T-cell (primary cell): ENCODE results near the gene CDK9. TPM values are rescaled to one million over a fixed set of nuclear protein-coding genes. Genes with fewer than 3 reads are reported as not detected.
A peak's percentile ranks its signal among the peaks of the same experiment; 100 is the strongest.

Experiments used
- ATAC-seq, 4 experiments: fragments of 200-7000 bp in 3 of 4; fragments of 150-1000 bp in 1 of 4; cut with Tn5 transposase; replicated peaks in 1 of 4; 1 replicate in 3 of 4; 2 replicates in 1 of 4; pipeline ENCODE4 v1.10.0; 2021; ENCODE audit warnings: moderate library complexity in 3 of 4, mild to moderate bottlenecking in 2 of 4, moderate number of reproducible peaks in 1 of 4
- CTCF ChIA-PET, 2 donors: fragments of 300-600 bp; sonication (Branson Sonifier 250); formaldehyde crosslinking; loops; one replicate each; lab custom pipeline; 2022; ENCODE audit warnings: antibody characterized with exemption in 2 of 2; lab: Charles Lee
- POLR2A ChIA-PET, 2 donors: fragments of 300-600 bp; sonication (Branson Sonifier 250); formaldehyde crosslinking; loops; one replicate each; lab custom pipeline; 2022; ENCODE audit warnings: antibody characterized with exemption in 2 of 2; lab: Charles Lee
- DNase-seq, 35 experiments: peaks; one replicate each; pipeline versions ENCODE4 v3.0.0 to v3.0.0-alpha.2; 2013 to 2023
- H3K27ac ChIP-seq: one replicate; pipeline ENCODE4 v1.5.1; 2013; ENCODE audit warnings: low read length
- H3K27me3 ChIP-seq, 2 experiments: replicated peaks in 1 of 2; 1 replicate in 1 of 2; 2 replicates in 1 of 2; pipeline versions ENCODE4 v1.6.1 to v1.7.0; 2013; ENCODE audit warnings: low read length in 1 of 2, mixed read lengths in 1 of 2; ENCODE audit not compliant: control insufficient read depth in 2 of 2, insufficient read depth in 2 of 2; ENCODE audit errors: extremely low read depth in 1 of 2
- H3K36me3 ChIP-seq, 2 donors: 1 replicate in 1 of 2; 2 replicates in 1 of 2; pipeline versions ENCODE4 v1.6.1 to v1.7.0; 2013; ENCODE audit warnings: low read length in 1 of 2; ENCODE audit not compliant: control insufficient read depth in 2 of 2, insufficient read depth in 1 of 2; ENCODE audit errors: extremely low read depth in 1 of 2
- H3K4me1 ChIP-seq, 2 experiments: 1 replicate in 1 of 2; 2 replicates in 1 of 2; pipeline versions ENCODE4 v1.6.1 to v1.7.0; 2013; ENCODE audit warnings: low read length in 2 of 2, mixed read lengths in 1 of 2; ENCODE audit not compliant: insufficient read depth in 2 of 2, control insufficient read depth in 1 of 2; ENCODE audit errors: extremely low read depth in 1 of 2
- H3K4me3 ChIP-seq, 2 donors: 1 replicate in 1 of 2; 2 replicates in 1 of 2; pipeline versions ENCODE4 v1.5.1 to v1.7.0; 2013; ENCODE audit warnings: mild to moderate bottlenecking in 2 of 2, low read length in 1 of 2, moderate library complexity in 1 of 2; ENCODE audit not compliant: control insufficient read depth in 1 of 2; ENCODE audit errors: extremely low read depth in 1 of 2
- H3K9me3 ChIP-seq: 2 replicates; pipeline ENCODE4 v1.7.0; 2013
- H3K27ac Mint-ChIP-seq, 2 donors: one replicate each; pipeline ENCODE4 v1.8.0; 2020 to 2021; ENCODE audit warnings: mild to moderate bottlenecking in 2 of 2, mixed read lengths in 2 of 2
- H3K27me3 Mint-ChIP-seq, 2 donors: one replicate each; pipeline ENCODE4 v1.8.0; 2021 to 2022; ENCODE audit warnings: mixed read lengths in 2 of 2
- H3K36me3 Mint-ChIP-seq: one replicate; pipeline ENCODE4 v1.8.0; 2021; ENCODE audit warnings: mixed read lengths
- H3K4me1 Mint-ChIP-seq, 3 donors: one replicate each; pipeline ENCODE4 v1.8.0; 2020 to 2022; ENCODE audit warnings: mixed read lengths in 3 of 3, mild to moderate bottlenecking in 1 of 3
- H3K4me3 Mint-ChIP-seq, 3 donors: one replicate each; pipeline ENCODE4 v1.8.0; 2020 to 2022; ENCODE audit warnings: mild to moderate bottlenecking in 3 of 3, mixed read lengths in 3 of 3, moderate library complexity in 3 of 3
- H3K9me3 Mint-ChIP-seq, 3 donors: one replicate each; pipeline ENCODE4 v1.8.0; 2020 to 2022; ENCODE audit warnings: mixed read lengths in 3 of 3
- WGBS: methylation state at CpG from one replicate; pipeline ENCODE4 v1.1.5; 2013; ENCODE audit warnings: missing lambda C conversion rate; ENCODE audit not compliant: insufficient coverage; 5-methylcytosine and 5-hydroxymethylcytosine counted together
- total RNA-seq, 35 experiments: library from RNA in 6 of 35; stranded (reverse) in 6 of 35; fragments of 120-200 nt in 1 of 35; gene quantifications; one replicate each; pipeline versions ENCODE4 v1.2.1 to v1.2.4 and lab custom pipeline; 2013 to 2026

CDK9 gene
- total RNA-seq, 5 donors from 2014 or later (not counting 1 experiment from before 2014, with no cell fraction given): 108 to 159 (median 147) TPM

DNA sequence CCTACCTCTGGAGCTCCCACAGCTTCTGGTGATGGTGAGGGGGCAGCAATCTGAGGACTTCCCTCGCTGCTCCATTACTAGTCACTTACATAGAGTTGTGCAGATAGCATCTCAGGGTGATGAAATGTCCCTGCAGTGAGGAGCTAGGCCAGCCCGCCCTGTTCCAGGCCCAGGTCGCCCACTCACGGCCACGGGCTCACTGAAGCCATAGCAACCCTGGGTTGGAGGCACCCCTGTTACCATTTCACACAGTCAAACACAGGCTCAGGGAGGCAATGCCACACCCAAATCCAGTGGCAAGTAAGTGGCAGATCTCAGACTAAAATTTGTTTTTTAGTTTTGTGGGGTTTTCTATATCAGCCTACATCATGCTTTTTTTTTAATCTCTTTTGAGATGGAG, 27.0 kb upstream of the CDK9 start:
- Histone ChIP-seq H3K9me3 (no peaks in the 10 kb centered on the region), H3K27ac (no peak overlapping the region), H3K27me3 (no peaks in the 10 kb centered on the region), H3K4me3 (no peak overlapping the region), H3K36me3 (peaks cover 17 to 67% of the 10 kb centered on the region in 2 donors), H3K4me1 (peaks cover 0 to 14% of the 10 kb centered on the region in 2 experiments)
- peaks cover 21 to 26% (median 21%) of the 10 kb centered on the region in 3 donors for H3K4me1 Mint-ChIP-seq
- WGBS: no CpG with 5 or more reads among the region's 5 CpGs
- peaks cover 20% of the 10 kb centered on the region for H3K36me3 Mint-ChIP-seq
- CTCF ChIA-PET: no interaction called here
- no peak for DNase-seq
- no peaks in the 10 kb centered on the region for H3K27me3 Mint-ChIP-seq
- no peaks in the 10 kb centered on the region for H3K9me3 Mint-ChIP-seq
- no peak for ATAC-seq
- peak overlapping the region; percentile 49 to 76 for H3K27ac Mint-ChIP-seq
- POLR2A ChIA-PET: interaction anchor here in 1 of 2 donors (0.6 kb wide), 1 partner anchor 231 kb away, joined by 10 read pairs; no protein-coding TSS in a partner anchor
- no peak overlapping the region for H3K4me3 Mint-ChIP-seq

DNA sequence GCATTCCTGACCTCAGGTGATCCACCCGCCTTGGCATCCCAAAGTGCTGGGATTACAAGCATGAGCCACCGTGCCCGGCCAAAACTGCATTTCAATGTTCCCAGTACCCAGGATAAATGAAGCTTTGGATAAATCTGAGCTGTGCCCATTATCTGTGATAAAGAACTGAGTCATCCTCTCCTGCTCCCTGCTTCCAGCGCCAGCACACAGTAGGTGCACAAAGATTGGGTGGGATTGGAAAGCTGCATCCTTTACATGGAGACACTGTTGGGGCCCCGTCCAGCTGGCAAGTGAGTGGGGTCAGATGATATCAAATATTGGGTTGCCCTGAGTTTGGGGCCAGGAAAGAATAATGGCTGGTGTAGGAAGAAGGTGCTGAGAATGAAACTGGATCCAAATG, 24.8 kb upstream of the CDK9 start:
- no peak overlapping the region for H3K27ac ChIP-seq
- H3K9me3 ChIP-seq: no peaks in the 10 kb centered on the region
- DNase-seq (no peak), ATAC-seq (no peak)
- H3K4me1 Mint-ChIP-seq: peaks cover 39 to 47% (median 43%) of the 10 kb centered on the region in 3 donors
- WGBS: 100% methylated on average over 5 of the region's 5 CpGs
- H3K4me1 ChIP-seq: peaks cover 3 to 30% of the 10 kb centered on the region in 2 experiments
- peak overlapping the region in 1 of 2 donors; percentile 48 for H3K27ac Mint-ChIP-seq
- H3K36me3 Mint-ChIP-seq: peaks cover 32% of the 10 kb centered on the region
- no peaks in the 10 kb centered on the region for H3K27me3 ChIP-seq
- no peaks in the 10 kb centered on the region for H3K27me3 Mint-ChIP-seq
- POLR2A ChIA-PET: interaction anchor here in 1 of 2 donors (0.6 kb wide), 1 partner anchor 105 kb away, joined by 6 read pairs; no protein-coding TSS in a partner anchor
- no peak overlapping the region for H3K4me3 Mint-ChIP-seq
- peaks cover 14 to 71% of the 10 kb centered on the region in 2 donors for H3K36me3 ChIP-seq
- CTCF ChIA-PET: interaction anchor here in 1 of 2 donors (0.5 kb wide), 1 partner anchor 146 kb away, joined by 3 read pairs; no protein-coding TSS in a partner anchor
- H3K4me3 ChIP-seq: no peak overlapping the region
- no peaks in the 10 kb centered on the region for H3K9me3 Mint-ChIP-seq

DNA sequence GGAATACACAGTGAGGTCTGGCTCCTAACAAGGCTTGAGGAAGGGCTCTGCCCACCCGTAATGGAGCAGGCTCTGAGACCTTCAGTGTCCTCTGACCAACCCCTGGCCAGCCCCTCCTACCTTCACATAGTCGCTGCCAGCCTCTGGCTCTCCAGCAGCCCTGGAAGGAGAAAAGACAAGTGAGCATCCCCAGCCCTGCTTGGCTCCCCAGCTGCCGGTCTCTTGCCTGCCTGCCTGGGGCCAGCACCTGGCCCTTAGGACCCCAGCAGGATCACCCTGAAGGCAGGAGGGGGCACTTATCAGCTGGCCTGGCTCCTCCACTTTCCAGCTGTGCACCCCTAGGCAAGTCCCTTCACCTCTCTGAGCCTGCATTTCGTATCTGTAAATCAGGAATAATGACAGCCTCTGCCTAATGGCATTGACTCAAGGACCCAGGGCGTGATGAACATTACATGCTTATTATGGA, 24.3 kb upstream of the CDK9 start:
- Histone ChIP-seq H3K4me3 (no peak overlapping the region), H3K9me3 (no peaks in the 10 kb centered on the region), H3K4me1 (peaks cover 4 to 35% of the 10 kb centered on the region in 2 experiments), H3K36me3 (peaks cover 14 to 72% of the 10 kb centered on the region in 2 donors), H3K27me3 (no peaks in the 10 kb centered on the region), H3K27ac (no peak overlapping the region)
- ChIA-PET CTCF (interaction anchor here in 1 of 2 donors (0.5 kb wide), 1 partner anchor 147 kb away, joined by 3 read pairs; no protein-coding TSS in a partner anchor), POLR2A (interaction anchor here in 1 of 2 donors (0.6 kb wide), 1 partner anchor 105 kb away, joined by 6 read pairs; no protein-coding TSS in a partner anchor)
- H3K4me3 Mint-ChIP-seq: no peak overlapping the region
- DNase-seq: no peak
- no peaks in the 10 kb centered on the region for H3K9me3 Mint-ChIP-seq
- ATAC-seq: no peak
- WGBS: 96% methylated on average over 5 of the region's 5 CpGs
- no peaks in the 10 kb centered on the region for H3K27me3 Mint-ChIP-seq
- H3K4me1 Mint-ChIP-seq: peaks cover 44 to 51% (median 48%) of the 10 kb centered on the region in 3 donors
- peak overlapping the region in 1 of 2 donors; percentile 48 for H3K27ac Mint-ChIP-seq
- H3K36me3 Mint-ChIP-seq: peaks cover 36% of the 10 kb centered on the region

GRCh38 chr9:127762111-127762676, 23.6 kb upstream of the CDK9 start:
- ChIA-PET CTCF (no interaction called here), POLR2A (interaction anchor here in 1 of 2 donors (0.5 kb wide), 1 partner anchor 202 kb away, joined by 9 read pairs; no protein-coding TSS in a partner anchor)
- Mint-ChIP-seq H3K27ac (peak overlapping the region; percentile 4 to 80), H3K27me3 (no peaks in the 10 kb centered on the region), H3K4me1 (peaks cover 50 to 58% (median 55%) of the 10 kb centered on the region in 3 donors), H3K36me3 (peaks cover 37% of the 10 kb centered on the region), H3K4me3 (no peak overlapping the region), H3K9me3 (no peaks in the 10 kb centered on the region)
- no peak for ATAC-seq
- Histone ChIP-seq H3K27ac (no peak overlapping the region), H3K27me3 (no peaks in the 10 kb centered on the region), H3K9me3 (no peaks in the 10 kb centered on the region), H3K36me3 (peaks cover 16 to 76% of the 10 kb centered on the region in 2 donors), H3K4me1 (peaks cover 9 to 41% of the 10 kb centered on the region in 2 experiments), H3K4me3 (no peak overlapping the region)
- DNase-seq: no peak
- WGBS: 88% methylated on average over 16 of the region's 16 CpGs

DNA sequence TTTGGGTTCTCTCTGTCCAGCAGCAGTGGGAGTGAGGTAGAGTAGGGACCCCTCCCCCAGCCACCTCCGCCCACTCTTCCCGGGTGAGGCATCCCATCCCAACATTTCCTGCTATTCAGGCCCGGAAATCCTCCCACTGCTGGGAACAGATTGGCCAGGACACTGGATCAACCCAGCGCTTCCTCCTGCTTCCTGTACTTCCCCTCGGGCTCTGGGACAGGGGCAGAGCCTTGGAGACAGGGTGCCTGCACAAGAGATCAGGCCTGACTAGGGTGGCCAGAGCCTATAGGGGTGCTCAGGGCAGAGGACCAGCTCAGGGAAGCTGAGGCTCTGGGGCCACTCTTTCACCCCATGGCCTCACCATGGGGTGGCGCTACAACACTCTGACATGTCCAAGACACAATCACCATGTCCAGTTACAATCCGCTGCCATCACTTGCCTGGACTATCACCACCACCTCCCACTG, 21.9 kb upstream of the CDK9 start:
- ChIA-PET POLR2A (no interaction called here), CTCF (interaction anchor here in 1 of 2 donors (1.0 to 1.5 kb wide), 3 partner anchors 19 to 158 kb away, joined by 4 read pairs; partner anchors contain the start of gene TOR2A)
- no peaks in the 10 kb centered on the region for H3K27me3 ChIP-seq
- DNase-seq (peak in 2 of 35 experiments; percentile 25 to 49), ATAC-seq (peak in 3 of 4 experiments; percentile 30 to 51 (median 31))
- no peaks in the 10 kb centered on the region for H3K9me3 ChIP-seq
- H3K4me3 ChIP-seq: no peak overlapping the region
- Mint-ChIP-seq H3K9me3 (no peaks in the 10 kb centered on the region), H3K4me1 (peaks cover 65 to 70% (median 66%) of the 10 kb centered on the region in 3 donors), H3K4me3 (no peak overlapping the region), H3K36me3 (peaks cover 39% of the 10 kb centered on the region), H3K27me3 (no peaks in the 10 kb centered on the region), H3K27ac (peak overlapping the region; percentile 61 to 75)
- WGBS: 95% methylated on average over 5 of the region's 7 CpGs
- H3K36me3 ChIP-seq: peaks cover 19 to 70% of the 10 kb centered on the region in 2 donors
- peaks cover 27 to 59% of the 10 kb centered on the region in 2 experiments for H3K4me1 ChIP-seq
- H3K27ac ChIP-seq: no peak overlapping the region

GRCh38 chr9:127765418-127765817, 20.4 kb upstream of the CDK9 start:
- Mint-ChIP-seq H3K4me1 (peaks cover 78 to 84% (median 79%) of the 10 kb centered on the region in 3 donors), H3K27ac (peak overlapping the region; percentile 72 to 95), H3K9me3 (no peaks in the 10 kb centered on the region), H3K27me3 (no peaks in the 10 kb centered on the region), H3K4me3 (no peak overlapping the region), H3K36me3 (peaks cover 40% of the 10 kb centered on the region)
- Histone ChIP-seq H3K4me1 (peaks cover 40 to 74% of the 10 kb centered on the region in 2 experiments), H3K36me3 (peaks cover 13 to 67% of the 10 kb centered on the region in 2 donors), H3K4me3 (no peak overlapping the region), H3K9me3 (no peaks in the 10 kb centered on the region), H3K27me3 (no peaks in the 10 kb centered on the region), H3K27ac (no peak overlapping the region)
- POLR2A ChIA-PET: no interaction called here
- DNase-seq (no peak), ATAC-seq (no peak)
- WGBS: 91% methylated on average over 1 of the region's 1 CpG
- CTCF ChIA-PET: interaction anchor here in 1 of 2 donors (0.5 kb wide), 1 partner anchor 496 kb away, joined by 3 read pairs; no protein-coding TSS in a partner anchor
